Kidney (tissue), 14 donors: Measurements from ENCODE around the gene TCF12. TPM values are rescaled to one million over a fixed set of nuclear protein-coding genes. Genes with fewer than 3 reads are reported as not detected.
A peak's percentile ranks its signal among the peaks of the same experiment; 100 is the strongest.

Source experiments
- DNase-seq, 5 donors: peaks; one replicate each; pipeline ENCODE4 v3.0.0-alpha.2; 2013 to 2020
- FAIRE-seq: peaks from 2 replicates; lab custom pipeline; 2012; peaks lifted over from hg19 to GRCh38; lab: Jason Lieb, UNC
- H3K27ac ChIP-seq, 2 donors: one replicate each; pipeline ENCODE4 v1.7.0; 2013; ENCODE audit warnings: low read depth in 2 of 2, low read length in 2 of 2, inconsistent platforms in 1 of 2
- H3K27me3 ChIP-seq: one replicate; pipeline ENCODE4 v1.7.1; 2013; ENCODE audit warnings: low read length, inconsistent platforms; ENCODE audit not compliant: control insufficient read depth, insufficient read depth
- H3K36me3 ChIP-seq, 3 donors: one replicate each; pipeline versions ENCODE4 v1.7.0 to v1.7.1; 2013; ENCODE audit warnings: low read length in 3 of 3, control low read depth in 1 of 3, inconsistent platforms in 1 of 3; ENCODE audit not compliant: insufficient read depth in 3 of 3, control insufficient read depth in 2 of 3
- H3K4me1 ChIP-seq, 3 donors: one replicate each; pipeline versions ENCODE4 v1.7.0 to v1.7.1; 2013; ENCODE audit warnings: low read length in 3 of 3, inconsistent platforms in 1 of 3, low read depth in 1 of 3; ENCODE audit not compliant: control insufficient read depth in 2 of 3, insufficient read depth in 2 of 3
- H3K4me3 ChIP-seq, 3 donors: one replicate each; pipeline versions ENCODE4 v1.7.0 to v1.8.1; 2013; ENCODE audit warnings: low read length in 3 of 3, control low read depth in 1 of 3, inconsistent platforms in 1 of 3
- H3K9ac ChIP-seq, 3 donors: one replicate each; pipeline versions ENCODE4 v1.7.0 to v1.7.1; 2013; ENCODE audit warnings: low read length in 3 of 3, control low read depth in 1 of 3, inconsistent platforms in 1 of 3
- H3K9me3 ChIP-seq, 3 donors: one replicate each; pipeline versions ENCODE4 v1.7.0 to v1.7.1; 2013; ENCODE audit warnings: low read length in 3 of 3, control low read depth in 1 of 3, inconsistent platforms in 1 of 3; ENCODE audit not compliant: control insufficient read depth in 2 of 3, insufficient read depth in 1 of 3
- CTCF ChIP-seq: IDR thresholded peaks from 3 replicates; pipeline ENCODE4 v1.5.1; 2012; ENCODE audit warnings: mild to moderate bottlenecking, moderate library complexity, borderline replicate concordance; ENCODE audit not compliant: insufficient read depth; ENCODE audit errors: extremely low read depth
- intact Hi-C: fragments of 100-400 bp; cut with DNase I; formaldehyde crosslinking; loops from one replicate; pipeline ENCODE4 v1.11.1; 2022
- polyA plus RNA-seq: library from polyadenylated mRNA; stranded (reverse); fragments of 350-450 nt; fragmentation: Illumina TruSeq; extraction: RNeasy Lipid Tissue Mini Kit (QIAGEN cat#74804); gene quantifications from one replicate; pipeline ENCODE4 v1.2.3, GENCODE V29; 2014; ENCODE audit warnings: low read depth, low replicate concordance; ENCODE audit not compliant: insufficient read depth
- total RNA-seq: library from RNA; stranded (reverse); fragmentation: NEBNext Ultra II Directional; extraction: Animal tissue kit (Norgen Biotek cat#: 25700); gene quantifications from one replicate; pipeline ENCODE4 v1.2.1, GENCODE V29; 2021
- donor health status: control.
- donor health status: control.
- donor health status: control.
- donor health status: control.
- donor health status: control.
- donor health status: DM: yes; HTN: yes; CAD: no.
- donor health status: Normal renal cell carcinoma (clear cell type).

The TCF12 gene
- total and polyA plus RNA-seq, 2 donors from 2014 or later: 16.3 to 116 TPM

- Histone ChIP-seq H3K9me3 (no peaks in the 10 kb centered on the region), H3K9ac (no peak overlapping the region), H3K27me3 (no peaks in the 10 kb centered on the region), H3K36me3 (no peaks in the 10 kb centered on the region), H3K27ac (no peak overlapping the region), H3K4me3 (no peak overlapping the region), H3K4me1 (peaks cover 0 to 8% (median 7%) of the 10 kb centered on the region in 3 donors)
- FAIRE-seq: no peak
- no peak for DNase-seq
- TF ChIP-seq CTCF: no peak
- intact Hi-C loops: no loop called here
Measured at GRCh38 chr15:56963126-56963525, 44.7 kb downstream of the TCF12 start.

GRCh38 chr15:56963710-56964109 is 45.3 kb downstream of the TCF12 start:
- peak in 1 of 5 donors; percentile 23 for DNase-seq
- intact Hi-C loops: no loop called here
- no peak for FAIRE-seq

GRCh38 chr15:56964182-56964581 is 45.7 kb downstream of the TCF12 start:
- Histone ChIP-seq H3K27ac (no peak overlapping the region), H3K4me1 (peaks cover 0 to 9% (median 8%) of the 10 kb centered on the region in 3 donors), H3K27me3 (no peaks in the 10 kb centered on the region), H3K9ac (no peak overlapping the region), H3K4me3 (no peak overlapping the region), H3K9me3 (no peaks in the 10 kb centered on the region), H3K36me3 (no peaks in the 10 kb centered on the region)
- intact Hi-C loops: no loop called here
- FAIRE-seq: no peak
- TF ChIP-seq CTCF: no peak
- no peak for DNase-seq

More at GRCh38 chr15:56963710-56964109, 45.3 kb downstream of the TCF12 start:
- TF ChIP-seq CTCF: no peak
- peaks cover 0 to 8% (median 8%) of the 10 kb centered on the region in 3 donors for H3K4me1 ChIP-seq
- no peak overlapping the region for H3K27ac ChIP-seq
- no peak overlapping the region for H3K9ac ChIP-seq
- H3K36me3 ChIP-seq: no peaks in the 10 kb centered on the region
- no peak overlapping the region for H3K4me3 ChIP-seq
- H3K27me3 ChIP-seq: no peaks in the 10 kb centered on the region
- no peaks in the 10 kb centered on the region for H3K9me3 ChIP-seq
